RPMI8226 (cell line): Measurements from ENCODE around the gene KLHDC7A.

Source experiments
- DNase-seq: peaks from one replicate; pipeline ENCODE4 v3.0.0-alpha.2; 2015

Gene KLHDC7A

DNA sequence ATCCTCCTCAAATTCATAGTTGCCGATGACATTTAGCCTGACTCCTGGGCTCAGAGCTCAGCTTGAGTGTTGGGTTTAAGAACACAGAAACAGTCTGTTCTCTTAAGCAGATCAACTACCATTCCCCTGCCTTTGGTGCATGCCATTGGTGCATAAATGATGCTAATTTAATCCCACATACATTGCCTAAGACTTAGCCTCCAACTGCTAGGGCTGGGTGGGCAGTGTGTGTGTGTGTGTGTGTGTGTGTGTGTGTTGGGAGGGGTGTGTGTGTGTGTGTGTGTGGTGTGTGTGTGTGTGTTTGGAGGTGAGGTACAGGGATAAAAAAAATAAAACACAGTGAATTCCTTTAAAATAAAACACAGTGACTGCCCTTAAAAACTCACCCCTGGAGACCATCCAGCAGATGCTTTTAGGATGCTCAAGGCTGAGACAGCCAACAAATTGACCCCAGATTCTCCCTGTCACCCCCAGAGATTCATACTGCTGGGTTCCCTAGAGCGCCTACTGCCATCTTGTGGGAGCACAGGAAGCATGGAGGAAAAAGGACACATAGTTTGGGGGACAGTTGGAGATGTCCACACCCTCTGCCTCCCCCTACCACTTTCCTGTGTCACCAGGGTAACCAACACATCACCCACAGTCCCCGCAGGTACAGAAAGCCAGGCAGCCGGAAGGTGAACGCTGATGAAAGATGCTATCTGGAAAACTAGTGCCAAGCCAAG, 30.6 kb downstream of the KLHDC7A start:
- DNase-seq, result no peak

DNA sequence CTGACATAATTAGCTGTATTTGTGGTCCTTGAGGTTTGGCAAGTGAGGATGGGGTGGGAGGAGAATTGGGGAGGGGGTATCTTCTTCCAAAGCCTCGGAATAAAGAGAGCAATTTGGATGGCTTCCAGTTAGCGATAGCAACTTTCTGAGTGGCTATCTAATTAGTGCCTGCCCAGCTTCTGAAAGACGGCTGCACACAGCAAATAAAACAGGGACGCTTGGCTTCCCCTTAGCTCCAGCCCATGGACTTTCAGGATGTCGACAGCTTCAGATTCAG, 31.1 kb downstream of the KLHDC7A start:
- no peak for DNase-seq

DNA sequence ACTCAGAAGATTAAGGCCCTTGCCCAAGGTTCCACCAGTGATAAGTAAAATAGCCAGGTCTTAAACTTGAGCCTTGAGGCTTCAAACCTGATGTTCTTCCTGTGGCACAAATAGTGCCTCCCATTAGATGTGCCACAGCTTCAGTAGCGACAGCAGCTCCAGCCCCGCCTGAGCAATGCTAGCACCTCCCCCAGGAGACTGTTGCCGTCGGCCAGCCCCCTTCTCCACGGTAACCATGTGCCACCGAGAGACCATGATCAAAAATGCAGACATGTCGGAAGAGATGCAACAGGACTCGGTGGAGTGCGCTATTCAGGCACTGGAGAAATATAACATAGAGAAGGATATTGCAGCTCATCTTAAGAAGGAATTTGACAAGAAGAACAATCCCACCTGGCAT, 32.2 kb downstream of the KLHDC7A start:
- DNase-seq, result no peak

DNA sequence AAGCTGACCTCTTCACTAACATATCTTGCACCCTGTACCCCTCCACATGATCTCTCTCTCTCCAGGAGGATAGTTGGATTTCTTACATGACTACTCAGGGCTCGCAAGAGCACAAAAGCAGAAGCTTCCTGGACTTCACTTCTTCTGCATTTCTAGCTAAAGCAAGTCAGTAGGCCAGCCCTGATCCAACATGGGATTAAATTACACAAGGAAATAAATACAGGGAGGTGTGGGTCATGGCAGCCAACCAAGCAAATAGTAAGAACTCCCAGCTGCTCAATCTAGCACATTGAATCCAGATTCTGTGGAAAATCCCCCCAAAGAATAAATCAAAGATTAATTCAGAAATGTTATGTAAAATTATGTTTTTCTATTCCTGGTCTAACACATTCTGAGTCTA, 33.3 kb downstream of the KLHDC7A start:
- no peak for DNase-seq

DNA sequence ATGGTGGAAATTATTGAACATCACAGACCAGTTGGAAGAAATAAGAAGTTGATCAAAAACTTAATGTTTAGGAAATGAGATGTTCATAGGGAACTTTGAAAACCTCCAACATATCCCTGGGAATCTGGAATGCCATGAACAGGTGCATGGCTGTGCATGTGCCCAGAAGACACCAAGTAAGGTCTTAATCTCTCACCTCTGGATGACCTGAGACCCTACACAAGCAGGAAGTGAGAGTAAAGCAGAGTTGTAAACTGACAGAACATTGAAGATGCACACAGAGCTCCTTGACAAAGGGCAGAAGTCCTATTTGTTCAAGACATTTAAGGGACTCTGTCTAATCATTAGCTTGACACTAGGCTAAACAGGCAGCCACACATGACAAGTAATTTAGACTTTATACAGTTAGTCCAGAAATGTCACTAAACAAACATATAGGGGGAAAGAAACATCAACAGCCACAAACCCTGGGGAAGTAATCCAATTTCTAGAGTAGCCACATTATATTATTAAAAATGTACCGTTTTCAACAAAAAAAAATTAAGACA, 34.5 kb downstream of the KLHDC7A start:
- DNase-seq, result no peak

DNA sequence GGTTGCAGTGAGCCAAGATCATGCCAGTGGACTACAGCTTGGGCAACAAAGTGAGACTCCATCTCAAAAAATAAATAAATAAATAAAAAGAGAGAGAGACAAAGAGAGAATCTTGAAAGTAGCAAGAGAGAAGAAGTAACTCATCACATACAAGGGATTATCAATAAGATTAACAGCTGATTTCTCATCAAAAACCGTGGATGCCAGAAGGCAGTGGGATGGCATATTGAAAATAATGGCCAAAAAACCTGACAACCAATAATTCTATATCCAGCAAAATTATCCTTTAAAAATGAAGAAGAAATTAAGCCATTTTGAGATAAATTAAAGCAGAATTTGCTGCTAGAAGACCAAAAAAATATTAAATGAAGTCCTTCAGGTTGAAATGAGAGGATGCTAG, 35.7 kb downstream of the KLHDC7A start:
- DNase-seq, result no peak

DNA sequence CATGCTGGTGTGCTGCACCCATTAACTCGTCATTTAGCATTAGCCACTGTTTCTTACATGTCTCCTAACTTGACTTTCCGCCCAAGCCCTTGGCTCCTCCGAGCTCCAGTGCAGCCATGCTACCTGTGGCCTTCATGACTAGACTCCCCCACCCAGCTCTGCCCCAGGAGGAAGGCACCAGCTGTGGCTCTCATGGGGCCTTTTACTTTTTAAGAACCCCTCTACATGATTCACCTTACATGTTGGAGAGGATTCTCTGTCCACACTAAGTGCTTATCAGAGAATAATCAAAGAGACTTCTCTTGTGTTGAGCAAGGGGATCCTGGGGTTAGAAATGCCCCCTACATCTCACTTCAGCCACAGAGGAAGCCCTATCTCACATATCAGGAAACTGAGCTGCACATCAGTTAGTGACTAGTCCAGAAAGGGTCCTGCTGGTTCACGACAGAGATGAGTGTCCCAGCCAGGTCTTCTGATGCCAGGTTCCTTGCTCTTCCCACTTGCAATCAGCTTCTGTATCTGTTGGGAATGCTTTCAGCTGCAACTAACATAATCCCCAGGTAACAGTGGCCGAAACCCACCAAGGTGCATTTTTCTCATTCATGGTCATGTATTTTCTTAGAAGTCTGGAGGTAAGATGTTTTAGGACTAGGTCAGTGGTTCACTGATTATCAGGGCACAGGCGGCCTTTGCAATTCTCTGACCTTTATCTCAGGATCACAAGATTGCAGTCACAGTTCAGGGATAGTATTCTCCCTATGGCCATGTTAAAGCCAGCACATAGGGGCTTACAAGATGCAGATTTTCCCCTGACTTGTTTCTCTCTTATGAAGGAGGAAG, 45.9 kb downstream of the KLHDC7A start:
- no peak for DNase-seq

DNA sequence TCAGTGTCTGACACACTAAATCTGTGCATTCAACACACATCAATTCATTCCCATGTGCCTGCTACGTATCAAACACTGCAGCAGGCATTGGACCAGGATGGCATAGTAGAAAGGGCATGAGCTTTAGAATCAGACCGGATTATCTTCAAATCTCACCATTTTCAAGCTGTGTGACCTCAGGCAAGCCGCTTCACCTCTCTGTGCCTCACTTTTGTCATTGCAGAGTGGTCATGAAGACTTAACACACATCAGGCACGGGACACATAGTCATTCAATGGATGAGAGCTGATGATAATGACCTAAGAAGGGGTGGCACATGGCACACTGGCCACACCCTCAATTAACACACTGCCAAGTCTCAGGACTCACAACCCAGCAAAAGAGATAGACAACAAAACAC, 46.8 kb downstream of the KLHDC7A start:
- DNase-seq, result no peak

DNA sequence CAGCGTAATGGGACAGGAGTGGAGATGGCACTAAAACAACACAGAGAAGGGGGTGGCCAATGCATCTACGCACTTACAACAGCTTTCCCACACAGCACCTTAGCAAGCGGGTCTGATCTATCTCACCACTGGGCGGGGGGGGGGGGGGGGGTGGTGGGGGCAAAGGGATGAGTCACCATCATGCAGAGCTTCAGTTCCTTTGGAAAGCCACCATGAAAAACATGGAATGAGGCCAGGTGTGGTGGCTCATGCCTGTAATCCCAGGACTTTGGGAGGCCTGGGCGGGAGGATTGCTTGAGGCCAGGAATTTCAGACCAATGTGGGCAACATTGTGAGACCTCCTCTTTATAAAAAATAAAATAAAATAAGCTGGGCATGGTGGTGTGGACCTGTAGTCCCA, 47.2 kb downstream of the KLHDC7A start:
- no peak for DNase-seq

DNA sequence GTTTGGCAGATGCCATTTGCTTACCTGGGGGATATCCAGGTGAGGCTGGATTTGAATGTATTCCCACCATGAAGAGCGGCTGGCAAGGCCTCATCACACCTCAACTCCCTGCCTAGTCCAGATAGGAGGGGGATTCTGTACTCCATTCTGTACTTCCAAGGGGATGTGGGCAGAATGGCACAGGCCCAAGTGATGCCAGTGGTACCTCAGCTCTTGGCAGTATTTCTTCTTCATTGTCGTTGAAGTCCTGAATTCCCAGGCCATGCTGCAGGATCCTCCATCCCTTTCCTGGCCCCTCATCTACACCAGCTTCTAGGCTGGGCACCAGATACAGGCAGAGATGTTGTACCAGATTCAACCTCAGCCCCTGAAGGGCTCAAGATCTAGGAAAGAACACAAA, 47.9 kb downstream of the KLHDC7A start:
- DNase-seq, result no peak

DNA sequence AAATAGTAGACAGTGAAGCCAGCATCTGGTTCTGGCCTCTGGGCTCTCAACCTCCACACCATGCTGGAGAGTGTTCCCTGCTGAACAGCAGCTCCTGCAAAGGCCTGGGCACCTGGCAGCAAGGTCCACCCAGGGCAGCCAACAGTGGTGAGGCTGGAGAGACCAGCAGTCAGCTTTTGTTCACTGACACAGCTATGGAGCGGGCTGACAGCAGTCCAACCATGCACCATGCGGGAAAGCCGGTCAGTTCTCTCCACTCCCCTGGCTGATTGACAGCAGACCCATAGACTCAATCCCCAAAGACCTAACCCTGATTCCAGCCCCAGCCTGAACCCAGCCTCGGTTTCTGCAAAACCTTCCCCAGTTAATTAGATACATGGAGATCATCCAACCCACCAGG, 49.0 kb downstream of the KLHDC7A start:
- DNase-seq, result no peak

DNA sequence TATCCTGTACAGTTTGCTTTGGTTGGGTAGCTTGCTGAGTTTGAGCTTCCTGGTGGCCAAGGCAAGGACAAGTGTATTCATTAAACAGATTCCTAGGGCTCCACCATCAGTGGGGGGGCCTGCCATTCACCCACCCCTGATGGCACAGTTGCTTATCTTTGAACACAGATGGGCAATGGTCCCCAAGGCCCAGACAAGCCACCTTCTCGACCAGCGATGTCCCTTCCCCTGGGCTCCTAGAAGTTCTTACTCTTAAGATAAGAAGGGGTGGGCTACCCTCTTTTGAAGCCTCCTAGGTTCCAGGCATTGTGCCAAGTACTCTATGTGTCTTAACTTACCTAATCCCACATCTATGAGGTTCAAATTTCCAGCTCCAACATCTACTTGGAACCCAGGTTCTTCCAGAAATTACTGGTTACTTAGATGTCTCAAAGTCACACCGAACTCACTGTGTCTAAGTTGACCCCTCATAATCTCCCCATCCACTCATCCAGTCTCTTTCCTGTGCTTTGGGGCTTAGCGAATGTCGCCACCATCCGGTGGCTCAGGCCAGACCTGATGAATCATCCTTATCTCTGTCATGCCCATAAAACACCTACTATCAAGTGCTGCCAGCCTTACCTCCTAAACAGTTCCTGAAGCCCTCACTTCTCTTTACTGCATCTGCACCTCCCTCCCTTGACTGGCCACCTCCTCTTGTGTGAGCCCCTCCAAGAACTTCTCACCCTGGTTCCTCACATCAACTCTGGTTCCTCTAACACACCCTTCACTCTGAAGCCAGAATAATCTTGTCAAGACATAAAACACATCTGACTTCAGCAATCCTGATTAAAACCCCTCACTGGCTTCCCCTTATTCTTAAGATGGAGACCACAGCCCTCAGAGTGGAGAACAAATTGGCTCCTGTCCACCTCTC, 50.1 kb downstream of the KLHDC7A start:
- DNase-seq, result no peak

DNA sequence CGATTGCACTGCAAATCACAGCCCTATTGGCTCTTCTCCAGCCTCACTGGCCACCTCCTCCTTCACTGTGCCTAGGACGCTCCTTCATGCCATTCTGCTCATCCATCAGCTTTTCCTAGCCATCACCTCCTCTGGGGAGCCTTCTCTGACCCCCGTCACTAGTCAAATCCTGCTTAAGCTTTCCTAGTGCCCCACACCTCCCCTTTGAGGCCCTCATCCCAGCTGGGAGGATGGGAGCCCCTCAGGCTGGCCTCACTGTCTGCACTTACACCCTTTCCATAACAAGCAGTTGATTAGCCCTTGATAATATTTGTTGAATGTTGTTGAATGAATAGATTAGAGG, 50.7 kb downstream of the KLHDC7A start:
- no peak for DNase-seq

DNA sequence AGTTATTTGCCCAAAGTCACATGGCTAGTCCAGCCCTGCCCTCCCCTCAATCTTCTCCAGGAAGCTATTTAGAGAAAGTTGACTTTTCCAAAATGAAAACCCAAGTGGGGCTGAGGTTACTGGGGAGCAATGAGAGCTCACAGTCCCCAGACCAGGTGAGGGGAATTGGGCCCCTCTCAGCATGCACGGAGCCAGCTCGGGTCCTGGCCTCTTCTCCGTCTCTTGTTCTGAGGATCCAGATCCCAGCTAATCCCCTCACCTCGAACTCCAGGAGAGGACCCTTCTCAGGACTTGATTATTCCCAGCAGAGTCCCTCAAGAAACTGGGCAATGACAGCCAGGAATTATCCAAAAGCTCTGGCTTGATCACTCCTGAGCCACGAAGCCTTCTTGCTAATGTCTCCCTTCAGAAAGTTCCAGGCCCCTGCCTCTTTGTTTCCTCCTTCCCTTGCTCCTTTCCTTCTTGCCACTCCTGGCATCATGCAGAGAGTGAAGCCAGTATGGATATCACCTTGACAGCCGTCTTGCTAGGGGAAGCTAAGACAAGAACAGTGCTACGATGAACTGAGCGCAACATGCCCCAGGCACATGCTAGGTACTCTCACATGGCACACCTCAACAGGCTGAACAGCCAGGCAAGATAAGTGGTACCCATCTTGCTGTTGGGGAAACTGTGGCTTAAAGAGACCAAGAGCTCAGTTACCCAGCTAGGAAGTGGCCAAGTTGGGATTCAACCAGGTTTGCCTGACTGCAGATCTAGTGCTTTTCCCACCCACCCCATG, 51.9 kb downstream of the KLHDC7A start:
- DNase-seq, result no peak

DNA sequence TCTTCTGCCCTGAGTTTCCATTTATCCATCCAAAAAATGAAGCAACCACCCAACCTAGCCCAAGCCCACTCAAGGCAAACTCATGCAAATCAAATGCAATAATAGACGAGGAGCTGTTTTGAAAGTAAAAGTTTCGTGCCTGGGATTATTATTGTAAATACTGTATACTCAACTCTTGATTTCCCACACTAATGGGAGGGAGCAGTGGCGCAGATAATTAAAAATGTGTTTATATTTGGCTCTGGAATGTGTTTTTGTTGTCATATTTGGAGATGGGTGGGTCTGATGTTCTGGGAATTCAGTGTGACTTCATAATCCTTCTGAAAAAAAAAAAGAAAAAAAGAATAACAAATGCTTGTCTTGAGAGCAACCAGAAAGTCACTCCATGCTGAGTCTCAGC, 52.5 kb downstream of the KLHDC7A start:
- no peak for DNase-seq

DNA sequence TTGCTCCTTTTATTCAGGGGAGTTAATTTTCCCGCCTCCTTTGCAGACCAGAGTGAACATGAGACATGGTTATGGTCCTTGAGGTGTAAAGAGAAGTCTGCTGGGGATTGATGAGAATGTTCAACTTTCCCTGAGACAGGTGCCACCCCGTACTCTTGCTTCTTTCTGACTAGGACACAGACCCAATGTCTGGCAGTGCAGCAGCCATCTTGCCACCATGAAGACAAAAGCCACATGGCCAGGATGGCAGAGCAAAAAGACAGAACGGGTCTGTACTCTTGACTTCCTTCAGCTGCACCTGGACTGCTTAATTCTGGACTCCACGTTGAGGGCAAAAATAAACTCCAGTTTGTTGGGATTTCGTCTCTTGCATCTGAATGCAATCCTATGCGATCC, 54.1 kb downstream of the KLHDC7A start:
- no peak for DNase-seq
